GM21381 (cell line): ENCODE measurements around the gene DBX1.

Source experiments
- ATAC-seq: cut with Tn5 transposase; IDR thresholded peaks from one replicate; pipeline ENCODE4 v1.9.1; 2021; ENCODE audit warnings: mild to moderate bottlenecking, moderate library complexity; ENCODE audit not compliant: unreplicated experiment

The DBX1 gene

DNA sequence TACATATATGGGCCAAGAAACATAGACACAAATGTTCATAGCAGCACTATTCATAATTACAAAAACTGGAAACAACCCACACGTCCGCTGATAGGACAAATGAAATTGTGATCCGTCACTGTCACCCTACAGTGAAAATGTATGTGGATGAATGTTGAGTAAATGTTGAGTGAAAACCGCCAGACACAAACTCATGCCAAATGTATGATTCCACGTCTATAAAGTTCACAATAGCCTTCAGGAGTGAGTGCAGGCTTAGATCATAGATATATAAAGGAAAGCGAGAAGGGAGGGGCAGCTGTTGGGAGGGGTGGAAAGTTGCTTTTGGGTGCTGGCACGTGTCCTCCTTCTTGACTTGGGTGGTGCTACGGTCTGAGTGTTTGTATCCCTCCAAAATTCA lies 33.6 kb downstream of the DBX1 start:
- ATAC-seq, result no peak

- ATAC-seq, result no peak
These were observed 34.3 kb downstream of the DBX1 start for GRCh38 chr11:20125927-20126326.

DNA sequence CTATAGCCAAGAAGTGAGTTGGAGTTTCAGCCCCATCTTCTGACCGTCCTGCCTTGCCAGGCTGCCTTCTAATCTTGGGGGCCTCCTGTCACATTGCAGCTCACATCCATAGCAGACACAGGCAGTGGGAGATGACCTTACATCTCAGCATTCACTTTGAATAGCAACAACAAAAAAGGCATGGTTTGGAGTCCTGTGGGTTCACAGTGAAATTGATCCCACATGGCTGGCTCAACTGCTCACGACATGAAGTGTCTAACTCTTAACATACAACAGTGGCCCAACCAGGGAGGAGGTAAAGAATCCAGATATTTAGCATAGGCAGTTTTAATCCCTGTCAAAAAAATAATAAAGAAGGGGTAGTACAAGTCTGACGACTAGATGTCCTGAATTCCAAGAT lies 38.1 kb downstream of the DBX1 start:
- no peak for ATAC-seq

- no peak for ATAC-seq
These were observed 39.9 kb downstream of the DBX1 start for GRCh38 chr11:20120134-20120925.

DNA sequence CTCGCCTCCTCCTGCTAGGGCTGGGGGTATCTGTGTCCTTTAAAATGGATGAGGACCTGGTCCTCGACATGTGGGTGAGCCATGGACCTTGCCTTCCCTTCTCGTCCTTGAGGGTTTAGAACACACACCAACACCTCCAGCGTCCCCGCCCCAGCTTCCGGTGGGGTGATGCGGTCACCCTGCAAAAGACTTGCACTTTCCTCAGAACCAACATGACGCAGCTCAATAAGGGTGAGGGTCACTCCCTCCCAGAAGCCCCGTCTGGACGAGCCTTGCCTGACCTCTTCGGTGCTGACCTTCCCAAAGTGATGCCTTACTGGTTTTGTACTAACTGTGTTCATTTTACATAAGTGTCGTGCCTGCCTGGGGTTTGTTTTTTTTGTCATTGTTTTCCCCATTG lies 41.0 kb downstream of the DBX1 start:
- no peak for ATAC-seq

GRCh38 chr11:20118209-20118608 lies 42.1 kb downstream of the DBX1 start:
- no peak for ATAC-seq

DNA sequence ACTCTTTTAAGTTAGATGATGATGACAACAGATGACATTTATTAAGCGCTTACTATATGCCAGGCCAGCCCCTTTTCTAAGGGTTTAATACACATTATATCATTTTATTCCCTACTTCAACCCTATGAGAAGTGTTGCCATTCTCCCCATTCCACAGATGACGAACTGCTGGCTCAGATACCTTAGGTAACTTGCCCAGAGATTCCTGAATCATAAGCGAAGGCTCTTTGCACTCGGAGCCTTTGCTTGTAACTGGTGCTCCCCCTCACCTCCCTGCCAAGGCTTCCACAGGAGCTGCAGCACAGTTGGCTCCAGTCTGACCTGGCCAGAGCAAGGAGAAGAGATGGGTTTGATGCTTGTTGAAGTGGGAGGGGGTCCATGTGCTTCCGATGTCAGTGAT lies 43.0 kb downstream of the DBX1 start:
- ATAC-seq, result no peak

DNA sequence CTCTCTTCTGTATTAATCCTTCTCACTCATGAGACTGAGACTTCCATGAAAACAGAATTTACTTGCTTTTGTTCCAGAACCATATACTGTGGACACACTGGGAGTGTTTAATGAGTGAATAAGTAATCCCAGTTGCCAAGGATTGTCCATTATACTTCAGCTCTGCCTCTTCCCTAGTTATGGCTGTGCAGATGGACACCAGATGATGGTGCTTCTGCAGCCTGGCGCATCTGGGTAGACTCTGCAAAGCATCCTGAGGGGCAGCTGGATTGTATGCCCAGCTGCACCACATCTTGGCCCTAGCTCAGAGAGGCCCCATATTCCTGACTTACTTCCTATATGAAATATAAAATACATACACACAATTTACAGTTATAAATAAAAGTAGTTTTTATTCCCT lies 43.5 kb downstream of the DBX1 start:
- no peak for ATAC-seq

DNA sequence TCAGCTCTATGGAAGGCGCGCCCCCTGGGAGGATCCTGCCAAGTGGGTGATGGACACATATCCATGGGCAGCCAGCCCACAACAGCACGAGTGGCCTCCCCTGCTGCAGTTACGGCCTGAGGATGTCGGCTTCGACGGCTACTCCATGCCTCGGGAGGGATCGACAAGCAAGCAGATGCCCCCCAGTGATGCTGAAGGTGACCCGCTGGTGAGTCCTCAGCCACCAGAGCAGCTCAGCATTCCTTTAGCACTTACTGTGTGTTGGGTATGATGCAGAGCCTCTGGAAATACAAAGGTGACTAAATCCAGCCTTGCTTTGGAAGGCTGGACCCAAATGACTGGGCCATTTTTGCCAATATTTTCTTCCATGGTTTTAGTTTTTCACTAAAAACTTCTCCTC lies 45.7 kb downstream of the DBX1 start:
- ATAC-seq, result no peak

DNA sequence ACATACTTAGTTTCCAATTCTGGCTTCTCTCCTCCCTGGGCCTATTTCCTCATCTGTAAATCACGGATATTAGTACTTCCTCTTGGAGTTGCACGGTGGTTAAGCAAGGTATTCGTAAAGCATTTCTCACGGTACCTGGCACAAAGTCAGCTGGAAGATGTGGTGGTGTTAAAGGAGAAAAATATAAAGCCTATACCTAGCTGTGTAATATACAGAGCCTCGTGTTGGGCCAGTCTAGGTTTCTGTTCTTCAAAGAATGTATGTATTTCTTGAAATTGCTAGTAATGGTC lies 47.2 kb downstream of the DBX1 start:
- no peak for ATAC-seq

GRCh38 chr11:20112291-20113148 lies 47.8 kb downstream of the DBX1 start:
- ATAC-seq, result no peak

DNA sequence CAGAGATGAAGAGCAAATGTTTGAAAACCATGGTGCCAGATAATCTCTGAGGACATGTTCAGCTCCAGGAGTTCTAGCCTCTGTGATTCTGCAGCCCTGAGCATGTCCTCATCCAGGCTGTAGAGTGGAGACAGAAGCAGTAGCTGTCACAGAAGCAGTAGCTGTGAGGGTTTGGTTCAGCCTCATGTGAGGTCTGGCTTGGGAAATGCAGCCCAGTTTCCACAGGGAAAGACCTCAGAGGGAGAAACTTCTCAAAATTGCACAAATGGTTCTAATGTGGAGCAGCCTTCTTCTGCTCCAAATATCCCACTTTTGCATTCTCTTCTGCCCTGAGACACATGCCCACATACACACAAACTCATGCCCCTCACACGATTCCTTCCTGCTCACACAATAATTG lies 48.4 kb downstream of the DBX1 start:
- no peak for ATAC-seq

DNA sequence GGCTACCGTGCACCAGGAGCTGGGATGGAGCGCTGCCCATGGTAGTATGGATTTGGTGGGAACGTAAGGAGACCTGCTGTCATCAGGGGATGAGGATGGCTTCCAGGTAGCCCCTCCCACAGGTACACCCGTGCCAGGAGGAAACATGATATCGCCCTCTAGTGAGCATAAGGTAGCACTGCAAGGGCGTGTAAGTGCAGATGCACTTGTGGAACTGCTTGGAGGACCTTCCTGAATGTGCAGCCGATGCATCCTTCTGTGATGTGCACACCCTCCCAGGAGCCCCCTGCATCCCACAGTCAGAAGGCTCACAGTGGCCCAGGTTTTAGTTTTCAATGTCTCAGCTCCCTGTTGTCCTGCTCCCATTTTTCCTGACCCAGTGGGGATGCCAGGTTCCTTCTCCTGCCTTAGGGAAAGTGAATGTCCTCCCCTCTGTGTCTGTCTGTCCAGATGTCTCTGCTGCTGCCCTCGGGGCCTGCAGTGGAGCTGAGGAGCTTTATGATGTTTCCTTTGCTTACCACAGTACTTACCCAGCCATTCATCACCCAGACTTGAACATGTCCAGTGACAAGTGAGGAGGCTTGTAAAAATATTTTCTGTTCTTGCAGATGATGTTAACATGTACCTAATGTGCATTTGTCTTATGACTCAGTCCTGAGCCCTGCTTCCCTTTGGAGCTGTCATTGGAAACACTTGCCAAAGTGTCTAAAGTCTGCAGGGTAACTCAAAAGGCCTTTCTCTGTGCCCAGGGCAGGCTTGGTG lies 49.2 kb downstream of the DBX1 start:
- peak; percentile 90 for ATAC-seq

DNA sequence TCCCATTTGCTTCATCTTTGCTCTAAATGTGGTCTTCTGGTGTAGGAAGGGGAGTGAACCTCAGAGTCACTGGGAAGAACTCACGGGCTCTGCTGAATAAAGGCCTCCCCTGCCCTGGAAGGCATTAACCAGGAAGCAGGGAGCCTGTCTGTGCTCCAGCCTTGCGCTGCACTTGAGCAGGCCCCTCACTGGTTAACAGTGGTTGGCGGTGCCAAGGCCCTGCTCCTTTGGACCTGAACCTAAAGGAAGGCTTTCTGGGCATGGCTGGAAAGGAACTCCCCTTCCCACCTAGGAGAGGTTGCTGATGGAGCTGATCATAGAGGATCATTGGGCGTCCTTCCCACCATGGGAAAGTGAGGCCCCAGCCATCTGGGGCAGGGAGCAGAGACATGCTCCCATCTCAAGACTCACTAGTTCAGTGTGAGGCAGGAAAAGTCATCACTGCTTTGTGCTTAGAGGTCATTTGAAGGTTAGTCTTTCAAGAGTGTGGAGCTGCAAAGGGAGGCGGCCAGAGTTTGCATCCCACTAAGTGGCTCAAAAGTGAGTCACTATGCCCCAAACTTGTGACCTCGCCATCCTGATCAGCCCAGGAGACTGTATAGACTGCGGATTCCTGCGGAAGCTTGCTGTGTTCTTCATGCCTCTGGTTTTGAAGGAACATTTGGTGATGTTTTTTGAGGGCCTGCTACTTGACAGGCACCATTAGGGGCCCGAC lies 50.4 kb downstream of the DBX1 start:
- no peak for ATAC-seq
